ENCODE measurements around the gene AUP1. TPM values are rescaled to one million over a fixed set of nuclear protein-coding genes. Genes with fewer than 3 reads are reported as not detected.

The AUP1 gene
- polyA plus RNA-seq, 4 donors: 136 to 237 (median 190) TPM

DNA sequence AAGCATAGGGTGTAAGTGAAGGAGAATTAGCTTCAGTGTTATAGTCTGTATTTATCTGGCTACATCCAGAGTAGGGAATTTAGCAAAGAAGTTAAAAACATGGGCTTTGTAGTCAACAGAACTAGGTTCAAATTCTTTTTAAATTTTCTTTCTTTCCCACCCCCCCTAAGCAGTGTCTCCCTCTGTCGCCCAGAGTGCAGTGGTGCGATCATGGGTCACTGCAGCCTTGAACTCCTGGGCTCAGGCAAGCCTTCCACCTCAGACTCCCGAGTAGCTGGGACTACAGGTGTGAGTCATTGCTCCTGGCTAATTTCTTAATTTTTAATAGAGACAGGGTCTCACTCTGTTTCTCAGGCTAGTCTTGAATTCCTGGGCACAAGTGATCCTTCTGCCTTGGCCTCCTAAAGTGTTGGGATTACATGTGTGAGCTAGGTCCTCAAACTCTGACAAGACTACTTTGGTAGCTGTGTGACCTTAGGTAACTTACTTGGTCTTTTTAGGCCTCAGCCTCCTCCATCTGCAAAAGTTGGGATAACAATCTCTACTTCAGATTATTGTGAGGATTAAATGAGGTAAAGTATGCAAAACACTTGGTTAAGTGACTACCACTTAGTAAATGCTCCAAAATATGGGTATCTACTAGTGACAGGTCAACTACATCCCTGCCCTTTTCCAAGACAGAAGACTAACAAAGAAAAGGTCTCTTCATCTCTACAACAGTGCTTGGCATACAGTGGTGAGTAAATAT lies 42.8 kb upstream of the AUP1 start:
- no peak overlapping the region for H3K4me3 ChIP-seq (ENCODE audit: low read depth in 1 of 3, low read length in 3 of 3)
- FAIRE-seq (no peak), DNase-seq (no peak)
- H3K27ac ChIP-seq (ENCODE audit: low read depth in 1 of 3, low read length in 2 of 3): no peak overlapping the region
- 66 to 75% (median 70%) methylated on average over 3 of the region's 3 CpGs for WGBS, 3 donors
- no peaks in the 10 kb centered on the region for H3K4me1 ChIP-seq (ENCODE audit: control insufficient read depth in 3 of 3, insufficient read depth in 2 of 3, low read depth in 1 of 3, low read length in 2 of 3)
- peaks cover 0 to 17% (median 0%) of the 10 kb centered on the region in 3 donors for H3K27me3 ChIP-seq (ENCODE audit: control insufficient read depth in 3 of 3, insufficient read depth in 3 of 3, low read length in 3 of 3)
- no peaks in the 10 kb centered on the region for H3K9me3 ChIP-seq (ENCODE audit: control insufficient read depth in 2 of 2, insufficient read depth in 1 of 2, low read depth in 1 of 2, low read length in 1 of 2)
- H3K36me3 ChIP-seq (ENCODE audit: control insufficient read depth in 3 of 3, insufficient read depth in 2 of 3, low read depth in 1 of 3, low read length in 3 of 3): no peaks in the 10 kb centered on the region

DNA sequence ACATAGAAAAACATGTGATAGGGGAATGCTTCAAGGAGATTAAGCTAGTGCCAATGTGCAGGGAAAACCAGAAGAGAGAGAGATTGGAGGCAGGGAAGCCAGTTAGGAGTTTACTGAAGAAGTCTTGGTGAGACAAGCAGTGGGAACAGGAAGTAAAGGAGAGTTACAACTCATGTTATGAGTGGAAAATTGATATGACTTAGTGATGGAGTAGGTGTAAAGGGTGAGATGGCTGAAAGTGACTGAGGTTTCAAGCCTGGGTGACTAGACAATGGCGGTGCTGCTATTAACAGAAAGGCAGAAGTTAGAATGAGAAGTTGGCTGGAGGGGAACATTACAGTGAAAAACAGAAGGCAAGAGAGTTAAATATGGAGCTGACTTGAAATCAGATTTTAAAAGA lies 41.6 kb upstream of the AUP1 start:
- Histone ChIP-seq H3K27ac (ENCODE audit: low read depth in 1 of 3, low read length in 2 of 3) (no peak overlapping the region), H3K4me1 (ENCODE audit: control insufficient read depth in 3 of 3, insufficient read depth in 2 of 3, low read depth in 1 of 3, low read length in 2 of 3) (no peaks in the 10 kb centered on the region), H3K4me3 (ENCODE audit: low read depth in 1 of 3, low read length in 3 of 3) (no peak overlapping the region), H3K9me3 (ENCODE audit: control insufficient read depth in 2 of 2, insufficient read depth in 1 of 2, low read depth in 1 of 2, low read length in 1 of 2) (no peaks in the 10 kb centered on the region), H3K36me3 (ENCODE audit: control insufficient read depth in 3 of 3, insufficient read depth in 2 of 3, low read depth in 1 of 3, low read length in 3 of 3) (no peaks in the 10 kb centered on the region), H3K27me3 (ENCODE audit: control insufficient read depth in 3 of 3, insufficient read depth in 3 of 3, low read length in 3 of 3) (peaks cover 0 to 19% (median 0%) of the 10 kb centered on the region in 3 donors)
- WGBS, 3 donors: 72 to 84% (median 75%) methylated on average over 1 of the region's 1 CpG
- DNase-seq (no peak), FAIRE-seq (no peak)

DNA sequence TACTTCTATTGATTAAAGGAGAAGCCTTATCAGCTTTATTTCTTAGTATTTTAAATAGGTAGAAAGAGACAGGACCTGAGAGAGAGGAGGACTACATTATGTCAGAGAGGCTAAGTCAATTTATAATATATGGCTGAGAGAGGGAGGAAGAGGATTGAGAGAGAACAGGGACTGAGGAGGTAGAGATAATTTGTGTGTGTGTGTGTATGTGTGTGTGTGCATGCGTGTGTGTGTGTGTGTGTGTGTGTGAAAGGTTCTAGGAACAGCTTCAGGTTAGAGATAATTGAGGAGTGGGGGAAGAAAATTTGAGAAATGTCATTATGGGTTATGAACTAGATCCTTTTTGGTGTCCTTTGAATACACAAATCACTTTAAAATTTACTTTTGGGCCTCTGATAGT lies 40.2 kb upstream of the AUP1 start:
- Histone ChIP-seq H3K27me3 (ENCODE audit: control insufficient read depth in 3 of 3, insufficient read depth in 3 of 3, low read length in 3 of 3) (peaks cover 0 to 11% (median 0%) of the 10 kb centered on the region in 3 donors), H3K4me1 (ENCODE audit: control insufficient read depth in 3 of 3, insufficient read depth in 2 of 3, low read depth in 1 of 3, low read length in 2 of 3) (no peaks in the 10 kb centered on the region), H3K4me3 (ENCODE audit: low read depth in 1 of 3, low read length in 3 of 3) (no peak overlapping the region), H3K9me3 (ENCODE audit: control insufficient read depth in 2 of 2, insufficient read depth in 1 of 2, low read depth in 1 of 2, low read length in 1 of 2) (no peaks in the 10 kb centered on the region), H3K27ac (ENCODE audit: low read depth in 1 of 3, low read length in 2 of 3) (no peak overlapping the region), H3K36me3 (ENCODE audit: control insufficient read depth in 3 of 3, insufficient read depth in 2 of 3, low read depth in 1 of 3, low read length in 3 of 3) (no peaks in the 10 kb centered on the region)
- DNase-seq (no peak), FAIRE-seq (no peak)
- 91 to 95% (median 92%) methylated on average over 1 of the region's 1 CpG for WGBS, 3 donors

- no peak for DNase-seq
- no peaks in the 10 kb centered on the region for H3K4me1 ChIP-seq (ENCODE audit: control insufficient read depth in 3 of 3, insufficient read depth in 2 of 3, low read depth in 1 of 3, low read length in 2 of 3)
- peaks cover 0 to 19% (median 0%) of the 10 kb centered on the region in 3 donors for H3K27me3 ChIP-seq (ENCODE audit: control insufficient read depth in 3 of 3, insufficient read depth in 3 of 3, low read length in 3 of 3)
- FAIRE-seq: no peak
- no peaks in the 10 kb centered on the region for H3K9me3 ChIP-seq (ENCODE audit: control insufficient read depth in 2 of 2, insufficient read depth in 1 of 2, low read depth in 1 of 2, low read length in 1 of 2)
- no peak overlapping the region for H3K4me3 ChIP-seq (ENCODE audit: low read depth in 1 of 3, low read length in 3 of 3)
- no peaks in the 10 kb centered on the region for H3K36me3 ChIP-seq (ENCODE audit: control insufficient read depth in 3 of 3, insufficient read depth in 2 of 3, low read depth in 1 of 3, low read length in 3 of 3)
- H3K27ac ChIP-seq (ENCODE audit: low read depth in 1 of 3, low read length in 2 of 3): no peak overlapping the region
- WGBS, 3 donors: 84 to 92% (median 88%) methylated on average over 5 of the region's 5 CpGs
Measured at GRCh38 chr2:74567881-74568280, 38.4 kb upstream of the AUP1 start.

DNA sequence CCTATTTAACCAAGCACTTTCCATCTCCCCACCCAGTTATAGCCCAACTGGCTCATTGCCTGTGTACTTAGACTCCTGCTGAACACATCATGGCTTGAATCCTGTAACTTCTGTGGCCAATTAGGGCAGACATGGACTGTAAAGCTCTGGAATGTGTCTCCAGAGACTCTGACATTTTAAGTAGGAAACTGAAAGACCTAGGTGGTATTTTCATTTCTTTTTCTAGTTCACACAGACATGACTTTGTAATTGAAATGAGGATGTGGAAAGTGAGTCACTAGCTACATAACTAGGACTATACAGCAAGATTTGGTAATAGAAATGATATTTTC lies 37.2 kb upstream of the AUP1 start:
- no peaks in the 10 kb centered on the region for H3K4me1 ChIP-seq (ENCODE audit: control insufficient read depth in 3 of 3, insufficient read depth in 2 of 3, low read depth in 1 of 3, low read length in 2 of 3)
- no peak overlapping the region for H3K4me3 ChIP-seq (ENCODE audit: low read depth in 1 of 3, low read length in 3 of 3)
- H3K27me3 ChIP-seq (ENCODE audit: control insufficient read depth in 3 of 3, insufficient read depth in 3 of 3, low read length in 3 of 3): peaks cover 0 to 26% (median 0%) of the 10 kb centered on the region in 3 donors
- H3K27ac ChIP-seq (ENCODE audit: low read depth in 1 of 3, low read length in 2 of 3): no peak overlapping the region
- no peaks in the 10 kb centered on the region for H3K36me3 ChIP-seq (ENCODE audit: control insufficient read depth in 3 of 3, insufficient read depth in 2 of 3, low read depth in 1 of 3, low read length in 3 of 3)
- no peak for DNase-seq
- H3K9me3 ChIP-seq (ENCODE audit: control insufficient read depth in 2 of 2, insufficient read depth in 1 of 2, low read depth in 1 of 2, low read length in 1 of 2): no peaks in the 10 kb centered on the region
- no peak for FAIRE-seq

- H3K36me3 ChIP-seq (ENCODE audit: control insufficient read depth in 3 of 3, insufficient read depth in 2 of 3, low read depth in 1 of 3, low read length in 3 of 3): no peaks in the 10 kb centered on the region
- DNase-seq (no peak), FAIRE-seq (no peak)
- no peaks in the 10 kb centered on the region for H3K4me1 ChIP-seq (ENCODE audit: control insufficient read depth in 3 of 3, insufficient read depth in 2 of 3, low read depth in 1 of 3, low read length in 2 of 3)
- H3K9me3 ChIP-seq (ENCODE audit: control insufficient read depth in 2 of 2, insufficient read depth in 1 of 2, low read depth in 1 of 2, low read length in 1 of 2): no peaks in the 10 kb centered on the region
- H3K27me3 ChIP-seq (ENCODE audit: control insufficient read depth in 3 of 3, insufficient read depth in 3 of 3, low read length in 3 of 3): peaks cover 0 to 31% (median 0%) of the 10 kb centered on the region in 3 donors
- H3K27ac ChIP-seq (ENCODE audit: low read depth in 1 of 3, low read length in 2 of 3): no peak overlapping the region
- no peak overlapping the region for H3K4me3 ChIP-seq (ENCODE audit: low read depth in 1 of 3, low read length in 3 of 3)
- WGBS, 3 donors: 77 to 89% (median 86%) methylated on average over 7 of the region's 7 CpGs
Measured at GRCh38 chr2:74566076-74566753, 36.7 kb upstream of the AUP1 start.

- H3K4me1 ChIP-seq (ENCODE audit: control insufficient read depth in 3 of 3, insufficient read depth in 2 of 3, low read depth in 1 of 3, low read length in 2 of 3): no peaks in the 10 kb centered on the region
- FAIRE-seq (no peak), DNase-seq (no peak)
- no peaks in the 10 kb centered on the region for H3K9me3 ChIP-seq (ENCODE audit: control insufficient read depth in 2 of 2, insufficient read depth in 1 of 2, low read depth in 1 of 2, low read length in 1 of 2)
- H3K27ac ChIP-seq (ENCODE audit: low read depth in 1 of 3, low read length in 2 of 3): no peak overlapping the region
- WGBS, 3 donors: 74 to 78% (median 76%) methylated on average over 5 of the region's 5 CpGs
- no peaks in the 10 kb centered on the region for H3K36me3 ChIP-seq (ENCODE audit: control insufficient read depth in 3 of 3, insufficient read depth in 2 of 3, low read depth in 1 of 3, low read length in 3 of 3)
- H3K27me3 ChIP-seq (ENCODE audit: control insufficient read depth in 3 of 3, insufficient read depth in 3 of 3, low read length in 3 of 3): peaks cover 0 to 45% (median 0%) of the 10 kb centered on the region in 3 donors
- no peak overlapping the region for H3K4me3 ChIP-seq (ENCODE audit: low read depth in 1 of 3, low read length in 3 of 3)
Measured at GRCh38 chr2:74564222-74564621, 34.7 kb upstream of the AUP1 start.

DNA sequence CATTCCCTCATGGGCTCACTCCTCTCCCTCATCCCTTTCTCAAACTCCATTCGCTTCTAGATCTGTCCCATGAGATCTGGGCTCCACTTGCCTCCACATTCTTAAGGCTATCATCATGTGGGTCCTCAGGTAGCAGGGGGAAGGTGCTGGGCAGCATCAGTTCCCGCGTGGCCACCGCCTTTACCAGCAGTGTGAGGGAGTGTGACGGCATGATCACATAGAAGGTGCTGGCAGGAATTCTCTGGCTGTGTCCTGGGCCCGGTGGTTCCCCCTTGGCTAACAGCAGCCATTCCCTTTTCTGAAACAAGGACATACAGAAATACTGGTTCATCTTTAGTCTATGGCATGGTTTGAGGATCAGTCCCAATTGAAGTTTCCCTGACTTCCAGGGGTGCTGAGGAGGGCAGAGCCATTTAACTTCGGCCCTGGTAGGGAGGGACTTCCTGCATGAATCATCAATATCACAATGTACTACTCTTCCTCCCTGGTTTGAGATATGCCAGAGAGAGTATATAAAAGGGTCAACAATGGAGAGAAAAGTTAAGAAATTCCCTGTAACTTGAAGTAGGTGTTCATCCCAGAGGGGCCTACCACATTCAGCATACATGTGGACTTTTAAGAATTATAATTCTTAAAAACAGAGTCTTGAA lies 32.7 kb upstream of the AUP1 start:
- H3K4me3 ChIP-seq (ENCODE audit: low read depth in 1 of 3, low read length in 3 of 3): no peak overlapping the region
- DNase-seq (no peak), FAIRE-seq (no peak)
- H3K27me3 ChIP-seq (ENCODE audit: control insufficient read depth in 3 of 3, insufficient read depth in 3 of 3, low read length in 3 of 3): peaks cover 0 to 53% (median 0%) of the 10 kb centered on the region in 3 donors
- no peaks in the 10 kb centered on the region for H3K9me3 ChIP-seq (ENCODE audit: control insufficient read depth in 2 of 2, insufficient read depth in 1 of 2, low read depth in 1 of 2, low read length in 1 of 2)
- WGBS, 3 donors: 81 to 84% (median 84%) methylated on average over 7 of the region's 7 CpGs
- H3K27ac ChIP-seq (ENCODE audit: low read depth in 1 of 3, low read length in 2 of 3): no peak overlapping the region
- no peaks in the 10 kb centered on the region for H3K4me1 ChIP-seq (ENCODE audit: control insufficient read depth in 3 of 3, insufficient read depth in 2 of 3, low read depth in 1 of 3, low read length in 2 of 3)
- no peaks in the 10 kb centered on the region for H3K36me3 ChIP-seq (ENCODE audit: control insufficient read depth in 3 of 3, insufficient read depth in 2 of 3, low read depth in 1 of 3, low read length in 3 of 3)

All from small intestine (tissue), 7 donors.